ENCODE results near the gene PPP1R1C. TPM values are rescaled to one million over a fixed set of nuclear protein-coding genes. Genes with fewer than 3 reads are reported as not detected.

The PPP1R1C gene
- total RNA-seq (2021) (3.4 to 8.7 TPM (median 3.7 TPM) in 3 replicates), Bru-seq, nascent RNA (percentile 44 among the genes with signal in this experiment)
- long read RNA-seq, experiment 1, transcript PPP1R1C-208 (4 exons, 501 nt), result major isoform, 7 of 11 reads
- long read RNA-seq, experiment 1, partial matches to known transcripts, result 0 of 11 reads
- long read RNA-seq, experiment 1, other reads (novel, unspliced or antisense), result 4 of 11 reads
- long read RNA-seq, experiment 2, transcript PPP1R1C-208 (4 exons, 501 nt), result major isoform, 6 of 9 reads
- long read RNA-seq, experiment 2, partial matches to known transcripts, result 1 of 9 reads
- long read RNA-seq, experiment 2, other reads (novel, unspliced or antisense), result 2 of 9 reads
- long read RNA-seq, experiment 3, result 0 reads

GRCh38 chr2:181985632-181986205 lies at the start of gene PPP1R1C:
Gene PPP1R1C, plus strand, starts transcription at chr2:181985853. Its CDS starts 258 bp downstream, at chr2:181986111.
- ATAC-seq (peak; percentile 65), DNase-seq (ENCODE audit: low spot score) (no peak)
- no peak within 1 kb of the TSS for H3K27ac Mint-ChIP-seq
- H3K36me3 Mint-ChIP-seq, result no peaks in the 10 kb centered on the region
- CTCF ChIA-PET, result interaction anchor here (2.1 kb wide), 1 partner anchor 31 kb away, joined by 7 read pairs; no protein-coding TSS in a partner anchor
- H3K4me3 Mint-ChIP-seq, result no peak within 1 kb of the TSS
- TF ChIP-seq FOXP1 (CRISPR knock-in tag; IDR thresholded peaks at IDR 0.05; ENCODE audit: borderline replicate concordance) (no peak), JAZF1 (CRISPR knock-in tag; IDR thresholded peaks at IDR 0.05) (no peak), ZNF423 (CRISPR knock-in tag; IDR thresholded peaks at IDR 0.05) (no peak), ZNF263 (CRISPR knock-in tag; IDR thresholded peaks at IDR 0.05; ENCODE audit: low read depth) (no peak), ZNF138 (CRISPR knock-in tag; conservative IDR thresholded peaks at IDR 0.05) (no peak), FOXK1 (CRISPR knock-in tag; IDR thresholded peaks at IDR 0.05) (no peak), ATF3 (CRISPR knock-in tag; conservative IDR thresholded peaks at IDR 0.05) (no peak)
- peaks cover 6% of the 10 kb centered on the region; the same call in 1 of the 2 replicates for H3K4me1 Mint-ChIP-seq
- POLR2A ChIA-PET, result no interaction called here
- no peaks in the 10 kb centered on the region for H3K9me3 Mint-ChIP-seq
- no peaks in the 10 kb centered on the region for H3K27me3 Mint-ChIP-seq (ENCODE audit: low read depth)

DNA sequence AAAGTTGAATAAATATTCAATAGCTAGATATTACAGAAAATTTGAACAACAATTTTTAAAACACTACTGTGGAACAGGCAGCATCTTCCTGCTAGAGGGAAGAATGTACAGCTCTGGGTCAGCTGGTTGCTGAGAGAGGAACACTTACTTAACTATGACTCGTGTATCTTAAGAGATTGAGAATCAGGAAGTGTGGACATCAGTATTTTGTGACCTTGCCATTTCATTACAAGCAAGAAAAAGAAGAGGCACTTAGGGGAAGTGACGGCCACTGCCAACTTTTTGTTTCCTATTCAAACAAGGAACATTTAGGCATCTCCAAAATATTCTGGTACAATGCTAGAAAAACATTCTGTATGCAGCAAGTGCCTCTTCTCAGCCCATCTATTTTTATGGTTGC lies 48.2 kb upstream of the PPP1R1C start:
- no peak overlapping the region for H3K27ac Mint-ChIP-seq

More for the DNA sequence above, 48.2 kb upstream of the PPP1R1C start:
- ATAC-seq, result no peak
- Mint-ChIP-seq H3K9me3 (no peaks in the 10 kb centered on the region), H3K27me3 (ENCODE audit: low read depth) (no peaks in the 10 kb centered on the region), H3K4me3 (no peak overlapping the region), H3K4me1 (no peaks in the 10 kb centered on the region), H3K36me3 (no peaks in the 10 kb centered on the region)
- no peak for DNase-seq (ENCODE audit: low spot score)
- TF ChIP-seq HMGA2 (CRISPR knock-in tag; IDR thresholded peaks at IDR 0.05) (no peak), SOX15 (CRISPR knock-in tag; IDR thresholded peaks at IDR 0.05) (no peak), TCF7 (CRISPR knock-in tag; IDR thresholded peaks at IDR 0.05; ENCODE audit: low read depth) (no peak), SMAD3 (CRISPR knock-in tag; IDR thresholded peaks at IDR 0.05; ENCODE audit: borderline replicate concordance) (no peak), NFATC4 (CRISPR knock-in tag; IDR thresholded peaks at IDR 0.05) (no peak), CBFB (CRISPR knock-in tag; IDR thresholded peaks at IDR 0.05; ENCODE audit: low read depth) (no peak), NFYB (CRISPR knock-in tag; conservative IDR thresholded peaks at IDR 0.05; ENCODE audit: low read depth) (no peak), ZNF512 (CRISPR knock-in tag; IDR thresholded peaks at IDR 0.05; ENCODE audit: borderline replicate concordance) (no peak)
- TF ChIP-seq, protein P1, sequence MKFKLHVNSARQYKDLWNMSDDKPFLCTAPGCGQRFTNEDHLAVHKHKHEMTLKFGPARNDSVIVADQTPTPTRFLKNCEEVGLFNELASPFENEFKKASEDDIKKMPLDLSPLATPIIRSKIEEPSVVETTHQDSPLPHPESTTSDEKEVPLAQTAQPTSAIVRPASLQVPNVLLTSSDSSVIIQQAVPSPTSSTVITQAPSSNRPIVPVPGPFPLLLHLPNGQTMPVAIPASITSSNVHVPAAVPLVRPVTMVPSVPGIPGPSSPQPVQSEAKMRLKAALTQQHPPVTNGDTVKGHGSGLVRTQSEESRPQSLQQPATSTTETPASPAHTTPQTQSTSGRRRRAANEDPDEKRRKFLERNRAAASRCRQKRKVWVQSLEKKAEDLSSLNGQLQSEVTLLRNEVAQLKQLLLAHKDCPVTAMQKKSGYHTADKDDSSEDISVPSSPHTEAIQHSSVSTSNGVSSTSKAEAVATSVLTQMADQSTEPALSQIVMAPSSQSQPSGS (CRISPR knock-in tag; IDR thresholded peaks at IDR 0.05; ENCODE audit: borderline replicate concordance, low read depth), result no peak
- TF ChIP-seq, protein P2, sequence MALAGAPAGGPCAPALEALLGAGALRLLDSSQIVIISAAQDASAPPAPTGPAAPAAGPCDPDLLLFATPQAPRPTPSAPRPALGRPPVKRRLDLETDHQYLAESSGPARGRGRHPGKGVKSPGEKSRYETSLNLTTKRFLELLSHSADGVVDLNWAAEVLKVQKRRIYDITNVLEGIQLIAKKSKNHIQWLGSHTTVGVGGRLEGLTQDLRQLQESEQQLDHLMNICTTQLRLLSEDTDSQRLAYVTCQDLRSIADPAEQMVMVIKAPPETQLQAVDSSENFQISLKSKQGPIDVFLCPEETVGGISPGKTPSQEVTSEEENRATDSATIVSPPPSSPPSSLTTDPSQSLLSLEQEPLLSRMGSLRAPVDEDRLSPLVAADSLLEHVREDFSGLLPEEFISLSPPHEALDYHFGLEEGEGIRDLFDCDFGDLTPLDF (CRISPR knock-in tag; IDR thresholded peaks at IDR 0.05), result no peak
- ChIA-PET POLR2A (no interaction called here), CTCF (interaction anchor here (0.6 kb wide), 1 partner anchor 16 kb away, joined by 3 read pairs; no protein-coding TSS in a partner anchor)
